HepG2 (cell line): ENCODE measurements around the gene SLC38A3. TPM values are rescaled to one million over a fixed set of nuclear protein-coding genes. Genes with fewer than 3 reads are reported as not detected.

Experiments used
- FLYWCH1 ChIP-seq: sonication (generic); formaldehyde crosslinking; IDR thresholded peaks from 2 replicates; pipeline ENCODE4 v1.8.1; 2023; ENCODE audit warnings: mild to moderate bottlenecking, missing genetic modification reagents
- GATAD2A ChIP-seq: IDR thresholded peaks from 2 replicates; pipeline ENCODE4 v1.6.1; 2016
- GLI4 ChIP-seq: sonication (generic); formaldehyde crosslinking; IDR thresholded peaks from 2 replicates; pipeline ENCODE4 v1.5.1; 2020; ENCODE audit warnings: missing genetic modification reagents, mild to moderate bottlenecking, moderate library complexity, borderline replicate concordance
- HINFP ChIP-seq: sonication (generic); formaldehyde crosslinking; IDR thresholded peaks from 2 replicates; pipeline ENCODE4 v1.4.0; 2020; ENCODE audit warnings: low read depth, mild to moderate bottlenecking, missing genetic modification reagents
- HMGXB4 ChIP-seq, 2 experiments: sonication (generic) in 1 of 2; formaldehyde crosslinking in 1 of 2; IDR thresholded peaks; 2 replicates each; pipeline versions ENCODE4 v1.4.0 to v1.6.1; 2018 to 2020; ENCODE audit warnings: missing genetic modification reagents in 2 of 2, borderline replicate concordance in 1 of 2, low read depth in 1 of 2, mild to moderate bottlenecking in 1 of 2, missing biosample characterization in 1 of 2
- HNRNPLL ChIP-seq: fragments of 200-400 bp; formaldehyde crosslinking; IDR thresholded peaks from 2 replicates; pipeline ENCODE4 v1.6.1; 2017; ENCODE audit warnings: mild to moderate bottlenecking, low read depth, low read length; ENCODE audit not compliant: poor library complexity, severe bottlenecking
- MAZ ChIP-seq, 2 experiments: sonication (generic) in 1 of 2; formaldehyde crosslinking in 1 of 2; IDR thresholded peaks; 2 replicates each; pipeline versions ENCODE4 v1.5.0 to v1.6.1; 2012 to 2020; ENCODE audit warnings: low read depth in 2 of 2, mild to moderate bottlenecking in 2 of 2, borderline replicate concordance in 1 of 2, improper control_type of control experiment in 1 of 2, low read length in 1 of 2, missing genetic modification reagents in 1 of 2, moderate library complexity in 1 of 2
- MEIS1 ChIP-seq: sonication (generic); formaldehyde crosslinking; IDR thresholded peaks from 2 replicates; pipeline ENCODE4 v1.9.0; 2021; ENCODE audit warnings: mild to moderate bottlenecking, missing genetic modification reagents, moderate library complexity, borderline replicate concordance
- NFKBIZ ChIP-seq: IDR thresholded peaks from 2 replicates; pipeline ENCODE4 v1.6.1; 2018; ENCODE audit warnings: missing genetic modification reagents, missing compliant biosample characterization
- STAT5B ChIP-seq: sonication (generic); formaldehyde crosslinking; IDR thresholded peaks from 2 replicates; pipeline ENCODE4 v1.4.0; 2020; ENCODE audit warnings: missing genetic modification reagents
- TOE1 ChIP-seq: sonication (generic); formaldehyde crosslinking; IDR thresholded peaks from 2 replicates; pipeline ENCODE4 v1.4.0; 2020; ENCODE audit warnings: mild to moderate bottlenecking, missing genetic modification reagents
- ZHX1 ChIP-seq: sonication (generic); formaldehyde crosslinking; IDR thresholded peaks from 2 replicates; pipeline ENCODE4 v1.8.1; 2022; ENCODE audit warnings: low read depth, mild to moderate bottlenecking, missing genetic modification reagents
- ZNF180 ChIP-seq: sonication (generic); formaldehyde crosslinking; IDR thresholded peaks from 2 replicates; pipeline ENCODE4 v1.4.0; 2020; ENCODE audit warnings: low read depth, missing genetic modification reagents, borderline replicate concordance
- ZNF704 ChIP-seq: sonication (generic); formaldehyde crosslinking; IDR thresholded peaks from 2 replicates; pipeline ENCODE4 v1.8.1; 2023; ENCODE audit warnings: mild to moderate bottlenecking, inconsistent platforms, moderate library complexity, missing genetic modification reagents, borderline replicate concordance
- ZNF781 ChIP-seq: sonication (generic); formaldehyde crosslinking; IDR thresholded peaks from 2 replicates; pipeline ENCODE4 v1.5.1; 2020; ENCODE audit warnings: borderline replicate concordance, mild to moderate bottlenecking, missing genetic modification reagents; ENCODE audit errors: not compliant biosample characterization
- ZNF784 ChIP-seq: sonication (generic); formaldehyde crosslinking; IDR thresholded peaks from 2 replicates; pipeline ENCODE4 v1.5.1; 2020; ENCODE audit warnings: missing genetic modification reagents, mild to moderate bottlenecking, borderline replicate concordance
- polyA plus RNA-seq, 8 experiments: library from polyadenylated mRNA; depleted of rRNA in 3 of 8; stranded (reverse) in 7 of 8; unstranded in 1 of 8; fragments of >200 nt; fragmentation: Illumina TruSeq in 4 of 8; extraction: Trizol in 4 of 8; gene quantifications; 2 replicates each; pipeline versions ENCODE4 v1.2.1 to v1.2.3, GENCODE V29; 2011 to 2016; ENCODE audit warnings: low read depth in 4 of 8, missing spikeins in 1 of 8, mixed read lengths in 1 of 8; ENCODE audit not compliant: insufficient read depth in 1 of 8
- total RNA-seq, 5 experiments: library from RNA; depleted of rRNA; stranded (reverse); fragments of >200 nt; fragmentation: Illumina TruSeq; extraction: Trizol; gene quantifications; 2 replicates each; pipeline ENCODE4 v1.2.3, GENCODE V29; 2016; ENCODE audit warnings: low read depth in 1 of 5

SLC38A3 gene
- total and polyA plus RNA-seq, 2 of the 13 experiments (the other 11 are each of a cell fraction or from before 2014, with no cell fraction given) = 29.8 to 164 TPM

GRCh38 chr3:50194903-50195500 is 10.1 kb upstream of the SLC38A3 start (continued):
- TF ChIP-seq ZNF704 (CRISPR knock-in tag) (peak; percentile 9; the same call in 1 of the 2 replicates), STAT5B (CRISPR knock-in tag) (no peak), TOE1 (CRISPR knock-in tag) (no peak), ZNF784 (CRISPR knock-in tag) (no peak), GATAD2A (peak; percentile 3; the same call in 1 of the 2 replicates), GLI4 (CRISPR knock-in tag) (no peak), NFKBIZ (CRISPR knock-in tag) (no peak), HINFP (CRISPR knock-in tag) (no peak), HMGXB4 (CRISPR knock-in tag; IDR thresholded peaks at IDR 0.05; ENCODE audit: borderline replicate concordance in 1 of 2, low read depth in 1 of 2) (peak in 1 of 2 experiments; percentile 5; a peak in 1 of 4 replicates), MAZ (IDR thresholded peaks at IDR 0.05; ENCODE audit: borderline replicate concordance, low read depth, low read length) (no peak), MAZ (CRISPR knock-in tag; IDR thresholded peaks at IDR 0.05; ENCODE audit: low read depth) (0 out of 2 replicates have a peak, but pooled peaks have one; percentile 6), FLYWCH1 (CRISPR knock-in tag) (no peak), ZNF781 (CRISPR knock-in tag) (no peak), ZHX1 (CRISPR knock-in tag) (no peak), ZNF180 (CRISPR knock-in tag) (no peak), MEIS1 (CRISPR knock-in tag) (peak; percentile 21; the same call in 1 of the 2 replicates), HNRNPLL (peak; percentile 47)
